ENCODE data around the gene TBC1D30. TPM values are rescaled to one million over a fixed set of nuclear protein-coding genes. Genes with fewer than 3 reads are reported as not detected.

The TBC1D30 gene
- total RNA-seq, 1 experiment from 2014 or later = 3.6 TPM

- Mint-ChIP-seq H3K4me3 (no peak overlapping the region), H3K4me1 (peaks cover 13% of the 10 kb centered on the region), H3K27me3 (ENCODE audit: low read depth) (peaks cover 45% of the 10 kb centered on the region), H3K27ac (no peak overlapping the region), H3K9me3 (peaks cover 19% of the 10 kb centered on the region), H3K36me3 (peaks cover 8% of the 10 kb centered on the region)
- ChIA-PET POLR2A (no interaction called here), CTCF (interaction anchor here (1.8 to 2.1 kb wide), 2 partner anchors 19 kb away, joined by 6 to 8 read pairs; no protein-coding TSS in a partner anchor)
- DNase-seq (ENCODE audit: low spot score) (no peak), ATAC-seq (no peak)
- TF ChIP-seq ZBTB21 (CRISPR knock-in tag; IDR thresholded peaks at IDR 0.05; ENCODE audit: borderline replicate concordance) (no peak), FOXK1 (CRISPR knock-in tag; IDR thresholded peaks at IDR 0.05) (no peak), ATF1 (CRISPR knock-in tag; IDR thresholded peaks at IDR 0.05) (no peak), SMAD3 (CRISPR knock-in tag; IDR thresholded peaks at IDR 0.05; ENCODE audit: borderline replicate concordance) (no peak), CREB1 (CRISPR knock-in tag; IDR thresholded peaks at IDR 0.05) (no peak)
Measured at GRCh38 chr12:64820593-64820992, 3.9 kb upstream of the TBC1D30 start.

DNA sequence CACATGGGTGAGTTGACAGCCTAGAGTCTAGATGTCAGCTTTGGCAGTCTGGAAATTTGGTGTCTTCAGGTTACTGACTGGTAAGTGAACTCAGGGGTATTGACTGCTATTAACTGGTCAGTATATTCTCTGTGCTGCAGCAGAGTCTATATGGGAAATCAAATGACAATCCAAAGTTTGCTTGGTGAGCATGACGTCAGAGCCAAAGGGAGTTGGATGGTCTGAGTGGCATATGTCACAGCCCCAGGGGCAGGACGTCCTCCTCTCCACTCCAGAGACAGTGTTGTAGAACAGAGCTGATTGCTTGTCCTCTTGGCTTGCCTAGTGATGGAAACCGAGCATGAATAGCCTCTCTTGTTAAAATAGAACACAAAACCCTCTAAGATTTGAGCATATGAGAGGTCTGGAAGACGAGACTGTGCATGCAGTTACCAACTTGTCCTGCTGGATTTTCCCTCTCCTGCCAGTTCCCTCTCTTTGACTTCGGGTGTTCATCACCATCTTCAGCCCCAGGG, 3.3 kb upstream of the TBC1D30 start:
- Mint-ChIP-seq H3K27me3 (ENCODE audit: low read depth) (peaks cover 51% of the 10 kb centered on the region), H3K4me3 (no peak overlapping the region), H3K4me1 (peaks cover 18% of the 10 kb centered on the region), H3K36me3 (peaks cover 8% of the 10 kb centered on the region), H3K27ac (no peak overlapping the region), H3K9me3 (peaks cover 19% of the 10 kb centered on the region)
- no peak for TF ChIP-seq ATF1 (CRISPR knock-in tag; IDR thresholded peaks at IDR 0.05)
- no peak for TF ChIP-seq ZNF263 (CRISPR knock-in tag; IDR thresholded peaks at IDR 0.05; ENCODE audit: low read depth)
- TF ChIP-seq NR1H2 (CRISPR knock-in tag; IDR thresholded peaks at IDR 0.05) = no peak
- no peak for TF ChIP-seq SMAD3 (CRISPR knock-in tag; IDR thresholded peaks at IDR 0.05; ENCODE audit: borderline replicate concordance)
- TF ChIP-seq RELA (CRISPR knock-in tag; IDR thresholded peaks at IDR 0.05; ENCODE audit: borderline replicate concordance) = no peak
- no peak for TF ChIP-seq ZNF512 (CRISPR knock-in tag; IDR thresholded peaks at IDR 0.05; ENCODE audit: borderline replicate concordance)
- ATAC-seq = no peak
- CTCF ChIA-PET = interaction anchor here (2.1 kb wide), 1 partner anchor 19 kb away, joined by 8 read pairs; no protein-coding TSS in a partner anchor
- no peak for DNase-seq (ENCODE audit: low spot score)
- POLR2A ChIA-PET = no interaction called here

- H3K4me3 Mint-ChIP-seq = peak overlapping the region; percentile 66
- peaks cover 8% of the 10 kb centered on the region for H3K36me3 Mint-ChIP-seq
- CTCF ChIA-PET = interaction anchor here (1.3 to 1.9 kb wide), 3 partner anchors 22 to 67 kb away, joined by 4 to 9 read pairs (median 8); no protein-coding TSS in a partner anchor
- TF ChIP-seq HMGXB4 (CRISPR knock-in tag; IDR thresholded peaks at IDR 0.05) (no peak; the same call in 1 of the 2 replicates), AR (CRISPR knock-in tag; IDR thresholded peaks at IDR 0.05) (no peak), ATF6 (CRISPR knock-in tag; IDR thresholded peaks at IDR 0.05) (no peak), STAT6 (CRISPR knock-in tag; conservative IDR thresholded peaks at IDR 0.05; ENCODE audit: low read depth) (no peak), ATF1 (CRISPR knock-in tag; IDR thresholded peaks at IDR 0.05) (no peak)
- H3K4me1 Mint-ChIP-seq = peaks cover 14% of the 10 kb centered on the region
- POLR2A ChIA-PET = no interaction called here
- no peak overlapping the region for H3K27ac Mint-ChIP-seq
- peaks cover 19% of the 10 kb centered on the region for H3K9me3 Mint-ChIP-seq
- H3K27me3 Mint-ChIP-seq (ENCODE audit: low read depth) = peaks cover 79% of the 10 kb centered on the region
- ATAC-seq (peak; percentile 15), DNase-seq (ENCODE audit: low spot score) (no peak)
Measured at GRCh38 chr12:64824130-64824499, 332 bp upstream of the TBC1D30 start.

Measured in WTC11 (cell line).